Chondrocyte (in vitro differentiated cells): Measurements from ENCODE around the gene SH3GLB1. TPM values are rescaled to one million over a fixed set of nuclear protein-coding genes. Genes with fewer than 3 reads are reported as not detected.

Experiments
- DNase-seq: peaks from one replicate; pipeline ENCODE4 v3.0.0; 2021; ENCODE audit warnings: mixed read lengths, low spot score
- H3K27ac Mint-ChIP-seq: one replicate; pipeline ENCODE4 v1.8.0; 2021; ENCODE audit warnings: mild to moderate bottlenecking, moderate library complexity, mixed read lengths; ENCODE audit not compliant: unreplicated experiment
- H3K27me3 Mint-ChIP-seq: 2 replicates; pipeline ENCODE4 v1.8.0; 2021; ENCODE audit warnings: low read depth, mixed read lengths
- H3K36me3 Mint-ChIP-seq: 2 replicates; pipeline ENCODE4 v1.8.0; 2021; ENCODE audit warnings: low read depth, mixed read lengths
- H3K4me1 Mint-ChIP-seq: 2 replicates; pipeline ENCODE4 v1.8.0; 2021; ENCODE audit warnings: low read depth, mild to moderate bottlenecking, mixed read lengths
- H3K4me3 Mint-ChIP-seq: one replicate; pipeline ENCODE4 v1.8.0; 2021; ENCODE audit warnings: mild to moderate bottlenecking, moderate library complexity, mixed read lengths; ENCODE audit not compliant: unreplicated experiment
- H3K9me3 Mint-ChIP-seq: 2 replicates; pipeline ENCODE4 v1.8.0; 2021; ENCODE audit warnings: low read depth, mixed read lengths
- total RNA-seq: library from RNA; stranded (reverse); gene quantifications from 3 replicates; pipeline ENCODE4 v1.2.1, GENCODE V29; 2021
- TF ChIP-seq, protein P1 (sequence below): fragments of 200-600 bp; sonication (generic); IDR thresholded peaks from 2 replicates; pipeline ENCODE4 v1.5.0; 2021; ENCODE audit warnings: antibody characterized with exemption, mild to moderate bottlenecking, moderate library complexity

SH3GLB1 gene
- total RNA-seq, 1 donor from 2014 or later: 135 TPM

DNA sequence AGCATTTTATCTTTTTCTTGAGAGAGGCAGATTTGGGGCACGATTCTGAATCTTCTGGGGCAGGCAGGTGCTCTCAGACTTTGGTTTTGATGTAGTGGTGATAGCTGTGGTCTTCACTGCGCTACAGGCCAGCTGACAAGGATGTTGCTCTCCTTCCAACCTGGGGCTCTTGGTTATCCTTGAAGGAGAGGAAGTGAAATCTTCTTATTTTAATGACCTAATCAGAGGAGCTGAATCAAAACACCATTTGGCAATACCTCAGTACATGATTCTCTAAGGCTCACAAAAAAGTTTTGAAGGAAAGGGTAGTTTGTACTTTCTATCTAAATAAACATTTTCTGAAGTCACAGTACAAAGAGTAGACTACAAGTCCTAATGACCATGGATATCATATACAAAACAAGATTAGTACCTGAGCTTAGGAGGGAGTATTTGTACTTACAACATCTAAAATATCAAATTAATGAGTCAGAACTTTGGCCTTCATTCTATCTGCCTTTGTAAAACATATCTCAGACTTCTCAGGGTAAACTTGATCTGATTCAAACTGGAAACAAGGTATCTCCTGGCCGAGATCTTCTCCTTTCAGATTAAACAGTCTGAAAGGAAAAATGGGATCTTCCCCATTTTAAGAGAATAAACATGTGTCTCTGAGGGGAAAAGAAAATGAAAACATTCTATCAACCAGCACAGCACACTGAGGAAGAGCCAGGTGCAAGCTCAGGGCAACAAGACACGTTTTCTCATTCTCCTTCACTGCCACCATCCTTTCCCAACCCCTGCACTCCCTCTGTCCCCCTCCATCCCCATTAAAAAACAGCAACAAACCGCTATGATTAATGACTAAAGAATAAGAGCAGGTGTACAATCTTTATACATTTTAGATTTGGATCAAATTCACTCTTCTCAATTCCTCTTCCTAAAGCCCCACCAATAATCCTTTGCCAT is 69.2 kb downstream of the SH3GLB1 start:
- Mint-ChIP-seq H3K4me1 (peaks cover 36% of the 10 kb centered on the region), H3K4me3 (peak overlapping the region; percentile 33), H3K9me3 (no peaks in the 10 kb centered on the region), H3K27me3 (no peaks in the 10 kb centered on the region), H3K27ac (peak overlapping the region; percentile 93), H3K36me3 (no peaks in the 10 kb centered on the region)
- no peak for DNase-seq
- TF ChIP-seq, protein P1, sequence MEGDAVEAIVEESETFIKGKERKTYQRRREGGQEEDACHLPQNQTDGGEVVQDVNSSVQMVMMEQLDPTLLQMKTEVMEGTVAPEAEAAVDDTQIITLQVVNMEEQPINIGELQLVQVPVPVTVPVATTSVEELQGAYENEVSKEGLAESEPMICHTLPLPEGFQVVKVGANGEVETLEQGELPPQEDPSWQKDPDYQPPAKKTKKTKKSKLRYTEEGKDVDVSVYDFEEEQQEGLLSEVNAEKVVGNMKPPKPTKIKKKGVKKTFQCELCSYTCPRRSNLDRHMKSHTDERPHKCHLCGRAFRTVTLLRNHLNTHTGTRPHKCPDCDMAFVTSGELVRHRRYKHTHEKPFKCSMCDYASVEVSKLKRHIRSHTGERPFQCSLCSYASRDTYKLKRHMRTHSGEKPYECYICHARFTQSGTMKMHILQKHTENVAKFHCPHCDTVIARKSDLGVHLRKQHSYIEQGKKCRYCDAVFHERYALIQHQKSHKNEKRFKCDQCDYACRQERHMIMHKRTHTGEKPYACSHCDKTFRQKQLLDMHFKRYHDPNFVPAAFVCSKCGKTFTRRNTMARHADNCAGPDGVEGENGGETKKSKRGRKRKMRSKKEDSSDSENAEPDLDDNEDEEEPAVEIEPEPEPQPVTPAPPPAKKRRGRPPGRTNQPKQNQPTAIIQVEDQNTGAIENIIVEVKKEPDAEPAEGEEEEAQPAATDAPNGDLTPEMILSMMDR: no peak

DNA sequence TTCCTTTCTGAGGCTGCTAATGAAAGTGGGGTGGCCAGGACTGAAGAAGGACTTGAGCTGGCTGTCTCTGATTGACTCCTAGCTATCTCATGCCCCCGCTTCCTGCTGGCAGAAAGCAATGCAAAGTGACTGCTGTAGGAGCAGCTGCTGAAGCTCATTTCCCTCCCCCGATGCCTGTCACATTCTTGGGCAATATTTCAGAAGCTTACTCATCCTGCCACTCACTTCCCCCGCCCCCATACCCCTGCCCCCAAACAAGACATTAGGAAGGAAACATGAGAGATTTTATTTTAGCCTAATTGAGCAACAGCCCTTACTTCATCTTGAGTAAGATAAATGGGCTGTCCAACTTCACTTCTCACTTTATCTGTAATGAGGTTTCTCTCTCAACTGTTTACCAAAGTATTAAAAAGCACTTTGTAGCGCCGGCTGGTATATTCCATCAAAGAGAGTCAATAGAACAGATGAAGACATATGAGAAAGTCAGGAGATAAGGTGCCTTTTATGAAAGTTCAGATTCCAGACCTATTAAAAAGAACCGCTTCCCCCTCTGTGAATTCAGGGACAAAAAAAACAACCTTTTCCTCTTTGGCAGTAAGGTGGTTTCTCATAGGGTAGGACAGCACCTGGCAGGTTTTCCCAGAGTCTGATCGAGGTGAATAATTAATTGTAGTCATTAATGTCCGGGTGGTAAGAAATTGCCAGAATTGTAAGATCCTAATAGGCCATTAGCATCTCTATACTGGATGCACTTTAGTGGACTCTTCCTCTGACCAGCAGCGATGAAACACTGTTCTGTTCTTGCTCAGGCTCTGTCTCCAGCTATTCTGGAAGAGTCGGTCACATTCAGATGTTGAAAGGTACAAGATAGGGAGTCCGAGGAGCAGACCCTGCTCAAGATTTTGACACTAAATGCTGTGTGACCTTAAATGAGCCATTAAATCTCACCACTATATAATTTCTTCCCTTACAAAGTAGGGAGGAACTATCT is 70.2 kb downstream of the SH3GLB1 start:
- H3K9me3 Mint-ChIP-seq: no peaks in the 10 kb centered on the region
- TF ChIP-seq, protein P1: no peak
- peak overlapping the region; percentile 33 for H3K4me3 Mint-ChIP-seq
- H3K36me3 Mint-ChIP-seq: no peaks in the 10 kb centered on the region
- peak overlapping the region; percentile 93 for H3K27ac Mint-ChIP-seq
- H3K4me1 Mint-ChIP-seq: peaks cover 45% of the 10 kb centered on the region
- DNase-seq: no peak
- H3K27me3 Mint-ChIP-seq: no peaks in the 10 kb centered on the region

DNA sequence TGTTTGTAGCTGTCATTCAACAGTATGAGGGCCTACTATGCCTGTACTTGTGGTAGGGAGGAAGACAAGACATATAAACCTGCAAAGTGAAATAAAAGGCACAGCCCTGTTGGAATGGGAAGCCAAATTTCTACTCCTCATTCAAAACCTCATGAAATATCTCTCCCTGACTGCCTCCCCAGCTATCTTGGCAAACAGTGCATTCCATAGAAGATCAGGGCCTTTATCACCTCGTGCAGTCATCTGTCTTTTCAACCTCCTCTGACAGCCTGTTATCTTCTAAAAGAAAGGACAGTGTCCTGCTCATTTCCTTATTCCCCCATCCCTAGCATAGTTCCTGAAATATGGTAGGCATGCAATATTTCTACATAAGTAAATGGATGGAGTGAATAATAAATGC is 71.0 kb downstream of the SH3GLB1 start:
- H3K36me3 Mint-ChIP-seq: no peaks in the 10 kb centered on the region
- TF ChIP-seq, protein P1: no peak
- H3K9me3 Mint-ChIP-seq: no peaks in the 10 kb centered on the region
- peak overlapping the region; percentile 93 for H3K27ac Mint-ChIP-seq
- no peaks in the 10 kb centered on the region for H3K27me3 Mint-ChIP-seq
- DNase-seq: no peak
- no peak overlapping the region for H3K4me3 Mint-ChIP-seq
- H3K4me1 Mint-ChIP-seq: peaks cover 50% of the 10 kb centered on the region

DNA sequence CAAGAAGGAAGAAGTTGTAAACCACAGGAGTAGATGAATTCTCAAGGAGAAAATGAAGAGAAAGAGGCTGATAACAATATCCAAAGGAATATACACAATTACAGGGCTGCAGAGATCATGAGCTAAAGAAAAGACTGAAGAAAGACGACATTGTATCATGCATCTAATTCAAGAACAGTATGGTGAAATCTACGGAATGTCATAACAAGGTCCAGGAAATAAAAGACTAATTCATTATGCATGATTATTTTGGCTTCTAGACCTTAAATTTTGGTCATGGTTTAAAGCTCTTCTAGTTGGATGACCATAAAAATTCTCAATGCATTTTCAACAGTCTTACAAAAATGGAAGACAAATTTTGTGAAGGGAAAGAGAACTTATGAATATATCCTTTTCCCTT is 71.7 kb downstream of the SH3GLB1 start:
- Mint-ChIP-seq H3K4me1 (peaks cover 58% of the 10 kb centered on the region), H3K36me3 (no peaks in the 10 kb centered on the region), H3K9me3 (no peaks in the 10 kb centered on the region), H3K27ac (no peak overlapping the region), H3K27me3 (no peaks in the 10 kb centered on the region), H3K4me3 (no peak overlapping the region)
- TF ChIP-seq, protein P1: no peak
- no peak for DNase-seq
